ENCODE results near the gene ZNRF1. TPM values are rescaled to one million over a fixed set of nuclear protein-coding genes. Genes with fewer than 3 reads are reported as not detected.

The ZNRF1 gene
- total RNA-seq, 5 donors from 2014 or later (not counting 1 experiment from before 2014, with no cell fraction given), result 5.5 to 7.8 (median 7.5) TPM

DNA sequence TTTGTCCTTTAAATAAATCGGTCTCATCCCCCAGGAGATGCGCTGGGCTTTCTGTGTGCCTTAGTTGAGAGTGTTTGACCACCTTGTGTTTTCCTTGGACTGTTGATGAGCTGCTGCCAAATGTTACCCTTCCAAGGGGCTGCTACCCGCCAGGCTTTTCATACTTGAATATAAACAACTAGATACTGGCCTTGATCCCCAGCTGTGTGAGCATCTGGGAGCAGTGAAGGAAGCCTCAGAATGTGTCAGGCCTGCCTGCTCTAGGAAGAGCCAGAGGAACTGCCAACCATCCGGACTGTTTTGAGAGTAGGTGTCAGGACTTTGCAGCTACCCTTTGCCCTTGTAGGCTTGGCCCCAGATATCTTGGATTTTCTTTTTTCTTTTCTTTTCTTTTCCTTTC lies 60.0 kb downstream of the ZNRF1 start:
- Histone ChIP-seq H3K27me3 (replicated peaks in 1 of 2; ENCODE audit: control insufficient read depth in 2 of 2, extremely low read depth in 1 of 2, insufficient read depth in 2 of 2, low read length in 1 of 2) (peaks cover 0 to 4% of the 10 kb centered on the region in 2 experiments), H3K4me3 (ENCODE audit: control insufficient read depth in 1 of 2, extremely low read depth in 1 of 2, low read length in 1 of 2) (no peak overlapping the region), H3K4me1 (ENCODE audit: control insufficient read depth in 1 of 2, extremely low read depth in 1 of 2, insufficient read depth in 2 of 2, low read length in 2 of 2) (peaks cover 14 to 22% of the 10 kb centered on the region in 2 experiments), H3K9me3 (no peaks in the 10 kb centered on the region), H3K27ac (ENCODE audit: low read length) (no peak overlapping the region), H3K36me3 (ENCODE audit: control insufficient read depth in 2 of 2, extremely low read depth in 1 of 2, insufficient read depth in 1 of 2, low read length in 1 of 2) (no peaks in the 10 kb centered on the region)
- 93% methylated on average over 3 of the region's 4 CpGs for WGBS (ENCODE audit: insufficient coverage)
- ChIA-PET CTCF (no interaction called here), POLR2A (no interaction called here)
- Mint-ChIP-seq H3K4me1 (peaks cover 18 to 21% (median 18%) of the 10 kb centered on the region in 3 donors), H3K4me3 (no peak overlapping the region), H3K27ac (no peak overlapping the region), H3K27me3 (no peaks in the 10 kb centered on the region), H3K36me3 (no peaks in the 10 kb centered on the region), H3K9me3 (no peaks in the 10 kb centered on the region)
- no peak for DNase-seq
- ATAC-seq (replicated peaks in 1 of 4), result no peak

DNA sequence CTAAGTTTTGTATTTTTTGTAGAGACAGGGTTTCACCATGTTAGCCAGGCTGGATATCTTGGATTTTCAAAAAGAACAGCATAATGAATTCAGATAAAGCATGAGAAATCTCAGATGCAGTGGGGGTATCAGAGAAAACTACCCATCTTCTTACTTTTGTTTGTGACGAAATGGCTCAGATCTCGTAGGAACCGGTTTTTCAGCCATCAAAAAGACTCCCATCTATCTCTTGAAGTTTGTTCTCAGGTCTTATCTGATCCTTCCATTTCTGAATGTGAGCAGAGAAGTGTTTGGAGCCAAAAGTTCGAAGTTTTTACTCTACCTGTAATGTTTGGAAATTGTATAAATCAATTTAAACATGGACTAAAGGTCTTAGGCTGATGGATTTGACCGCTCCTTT lies 60.6 kb downstream of the ZNRF1 start:
- no peak for ATAC-seq (replicated peaks in 1 of 4)
- ChIA-PET POLR2A (no interaction called here), CTCF (no interaction called here)
- no peak overlapping the region for H3K4me3 Mint-ChIP-seq
- peak overlapping the region in 1 of 2 donors; percentile 2 for H3K27ac Mint-ChIP-seq
- Histone ChIP-seq H3K27ac (ENCODE audit: low read length) (no peak overlapping the region), H3K4me3 (ENCODE audit: control insufficient read depth in 1 of 2, extremely low read depth in 1 of 2, low read length in 1 of 2) (no peak overlapping the region), H3K4me1 (ENCODE audit: control insufficient read depth in 1 of 2, extremely low read depth in 1 of 2, insufficient read depth in 2 of 2, low read length in 2 of 2) (peaks cover 17 to 25% of the 10 kb centered on the region in 2 experiments), H3K27me3 (replicated peaks in 1 of 2; ENCODE audit: control insufficient read depth in 2 of 2, extremely low read depth in 1 of 2, insufficient read depth in 2 of 2, low read length in 1 of 2) (peaks cover 0 to 4% of the 10 kb centered on the region in 2 experiments), H3K9me3 (no peaks in the 10 kb centered on the region), H3K36me3 (ENCODE audit: control insufficient read depth in 2 of 2, extremely low read depth in 1 of 2, insufficient read depth in 1 of 2, low read length in 1 of 2) (no peaks in the 10 kb centered on the region)
- H3K36me3 Mint-ChIP-seq, result no peaks in the 10 kb centered on the region
- DNase-seq, result no peak
- H3K9me3 Mint-ChIP-seq, result no peaks in the 10 kb centered on the region
- no CpG with 5 or more reads among the region's 5 CpGs for WGBS (ENCODE audit: insufficient coverage)
- H3K27me3 Mint-ChIP-seq, result no peaks in the 10 kb centered on the region
- peaks cover 20 to 22% (median 22%) of the 10 kb centered on the region in 3 donors for H3K4me1 Mint-ChIP-seq

DNA sequence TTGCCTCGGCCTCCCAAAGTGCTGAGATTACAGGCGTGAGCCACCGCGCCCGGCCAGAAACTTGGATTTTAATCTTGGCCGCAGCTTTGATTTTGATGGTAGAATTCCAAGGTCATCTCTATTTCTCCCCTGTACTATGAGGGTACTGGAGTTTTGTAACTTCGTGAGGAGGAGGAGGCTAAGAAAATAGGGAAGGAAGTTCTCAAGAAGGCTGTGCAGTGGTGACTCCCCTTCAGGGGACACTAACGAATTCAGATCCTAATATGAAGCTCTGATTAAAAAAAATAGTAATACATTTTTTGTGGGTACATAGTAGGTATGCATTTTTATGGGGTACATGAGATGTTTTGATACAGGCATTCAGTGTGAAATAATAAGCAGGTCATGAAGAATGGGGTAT lies 61.9 kb downstream of the ZNRF1 start:
- H3K27ac ChIP-seq (ENCODE audit: low read length), result no peak overlapping the region
- no peaks in the 10 kb centered on the region for H3K9me3 Mint-ChIP-seq
- no peaks in the 10 kb centered on the region for H3K9me3 ChIP-seq
- DNase-seq, result no peak
- no peak for ATAC-seq (replicated peaks in 1 of 4)
- H3K4me1 Mint-ChIP-seq, result peaks cover 30 to 36% (median 35%) of the 10 kb centered on the region in 3 donors
- H3K4me3 ChIP-seq (ENCODE audit: control insufficient read depth in 1 of 2, extremely low read depth in 1 of 2, low read length in 1 of 2), result no peak overlapping the region
- H3K27me3 ChIP-seq (replicated peaks in 1 of 2; ENCODE audit: control insufficient read depth in 2 of 2, extremely low read depth in 1 of 2, insufficient read depth in 2 of 2, low read length in 1 of 2), result peaks cover 0 to 4% of the 10 kb centered on the region in 2 experiments
- peaks cover 23 to 38% of the 10 kb centered on the region in 2 experiments for H3K4me1 ChIP-seq (ENCODE audit: control insufficient read depth in 1 of 2, extremely low read depth in 1 of 2, insufficient read depth in 2 of 2, low read length in 2 of 2)
- no peak overlapping the region for H3K4me3 Mint-ChIP-seq
- no peak overlapping the region for H3K27ac Mint-ChIP-seq
- H3K27me3 Mint-ChIP-seq, result peaks cover 0 to 2% of the 10 kb centered on the region in 2 donors
- no peaks in the 10 kb centered on the region for H3K36me3 Mint-ChIP-seq
- CTCF ChIA-PET, result no interaction called here
- POLR2A ChIA-PET, result no interaction called here
- H3K36me3 ChIP-seq (ENCODE audit: control insufficient read depth in 2 of 2, extremely low read depth in 1 of 2, insufficient read depth in 1 of 2, low read length in 1 of 2), result no peaks in the 10 kb centered on the region
- WGBS (ENCODE audit: insufficient coverage), result 100% methylated on average over 2 of the region's 8 CpGs

DNA sequence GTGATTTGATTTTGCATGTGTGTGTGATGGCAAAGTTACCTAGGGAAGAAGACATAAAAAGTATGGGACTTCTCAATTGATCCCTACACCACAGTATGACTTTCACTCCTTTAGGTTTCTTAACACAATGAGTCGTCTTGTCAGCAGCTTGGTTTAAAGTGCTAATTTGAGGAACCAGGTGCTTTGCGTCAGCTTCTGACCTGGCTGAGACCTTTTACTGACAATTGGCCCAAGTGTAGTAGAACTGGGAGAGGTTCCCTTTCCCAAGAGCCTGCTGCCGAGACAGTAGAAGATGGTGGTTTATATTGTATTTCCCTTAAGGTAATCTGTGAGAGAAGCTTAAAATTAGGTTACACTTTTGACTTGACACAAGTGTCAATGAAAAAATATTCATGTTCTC lies 62.8 kb downstream of the ZNRF1 start:
- POLR2A ChIA-PET, result no interaction called here
- CTCF ChIA-PET, result no interaction called here
- peaks cover 34 to 40% (median 39%) of the 10 kb centered on the region in 3 donors for H3K4me1 Mint-ChIP-seq
- H3K4me3 Mint-ChIP-seq, result no peak overlapping the region
- DNase-seq, result no peak
- peaks cover 25 to 40% of the 10 kb centered on the region in 2 experiments for H3K4me1 ChIP-seq (ENCODE audit: control insufficient read depth in 1 of 2, extremely low read depth in 1 of 2, insufficient read depth in 2 of 2, low read length in 2 of 2)
- H3K36me3 ChIP-seq (ENCODE audit: control insufficient read depth in 2 of 2, extremely low read depth in 1 of 2, insufficient read depth in 1 of 2, low read length in 1 of 2), result no peaks in the 10 kb centered on the region
- no peak overlapping the region for H3K4me3 ChIP-seq (ENCODE audit: control insufficient read depth in 1 of 2, extremely low read depth in 1 of 2, low read length in 1 of 2)
- no peaks in the 10 kb centered on the region for H3K36me3 Mint-ChIP-seq
- H3K27me3 Mint-ChIP-seq, result peaks cover 0 to 2% of the 10 kb centered on the region in 2 donors
- WGBS (ENCODE audit: insufficient coverage), result 80% methylated on average over 1 of the region's 3 CpGs
- no peak overlapping the region for H3K27ac ChIP-seq (ENCODE audit: low read length)
- peaks cover 0 to 4% of the 10 kb centered on the region in 2 experiments for H3K27me3 ChIP-seq (replicated peaks in 1 of 2; ENCODE audit: control insufficient read depth in 2 of 2, extremely low read depth in 1 of 2, insufficient read depth in 2 of 2, low read length in 1 of 2)
- no peaks in the 10 kb centered on the region for H3K9me3 ChIP-seq
- no peak for ATAC-seq (replicated peaks in 1 of 4)
- H3K27ac Mint-ChIP-seq, result no peak overlapping the region
- no peaks in the 10 kb centered on the region for H3K9me3 Mint-ChIP-seq

DNA sequence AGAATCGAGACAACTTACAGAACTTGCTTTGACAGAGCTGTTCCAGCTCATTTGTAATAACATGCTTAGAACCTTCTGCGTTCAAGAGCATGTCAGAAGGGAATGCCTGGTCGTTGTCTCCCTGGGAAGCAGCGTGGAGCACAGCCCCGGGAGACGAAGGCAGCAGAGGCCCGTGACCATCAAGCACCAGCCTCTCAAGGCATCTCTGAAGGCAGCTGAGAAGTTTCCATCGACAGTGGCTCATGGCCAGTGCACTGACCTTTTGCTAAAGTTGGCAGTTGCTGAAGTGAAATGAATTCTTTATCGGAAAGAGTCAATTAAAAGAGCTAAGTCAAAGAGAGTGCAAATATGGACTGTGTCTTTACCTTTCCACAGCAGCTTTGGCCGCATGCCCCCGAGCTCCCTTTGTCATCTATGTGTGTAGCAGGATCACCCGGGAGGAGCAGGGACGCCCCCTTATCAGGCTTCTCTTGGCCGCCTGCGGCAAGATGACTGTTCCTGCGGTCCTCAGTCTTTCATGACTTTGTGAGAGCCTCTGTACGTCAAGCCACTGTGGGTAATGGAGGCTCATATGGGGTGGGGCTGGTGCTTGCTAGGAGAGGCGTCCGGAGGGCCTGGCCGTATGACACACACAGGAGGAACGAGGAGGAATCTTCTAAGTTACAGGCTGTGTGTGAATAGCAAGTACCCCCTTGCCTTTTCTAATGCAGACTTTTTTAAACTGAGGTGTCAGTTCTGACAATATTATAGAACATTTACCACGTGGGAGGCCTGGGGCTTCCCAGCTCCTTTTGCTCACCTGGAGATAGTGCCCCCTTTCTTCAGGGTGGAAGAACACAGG lies 63.5 kb downstream of the ZNRF1 start:
- no peak overlapping the region for H3K27ac ChIP-seq (ENCODE audit: low read length)
- Mint-ChIP-seq H3K9me3 (no peaks in the 10 kb centered on the region), H3K4me1 (peaks cover 40 to 46% (median 45%) of the 10 kb centered on the region in 3 donors), H3K36me3 (no peaks in the 10 kb centered on the region), H3K27me3 (peaks cover 0 to 2% of the 10 kb centered on the region in 2 donors), H3K27ac (peak overlapping the region; percentile 57 to 82), H3K4me3 (peak overlapping the region in 1 of 3 donors; percentile 80)
- H3K9me3 ChIP-seq, result no peaks in the 10 kb centered on the region
- ChIA-PET CTCF (interaction anchor here in 1 of 2 donors (0.5 kb wide), 1 partner anchor 198 kb away, joined by 3 read pairs; no protein-coding TSS in a partner anchor), POLR2A (no interaction called here)
- peaks cover 0 to 4% of the 10 kb centered on the region in 2 experiments for H3K27me3 ChIP-seq (replicated peaks in 1 of 2; ENCODE audit: control insufficient read depth in 2 of 2, extremely low read depth in 1 of 2, insufficient read depth in 2 of 2, low read length in 1 of 2)
- WGBS (ENCODE audit: insufficient coverage), result 90% methylated on average over 20 of the region's 22 CpGs
- no peak overlapping the region for H3K4me3 ChIP-seq (ENCODE audit: control insufficient read depth in 1 of 2, extremely low read depth in 1 of 2, low read length in 1 of 2)
- ATAC-seq (replicated peaks in 1 of 4) (no peak), DNase-seq (no peak)
- H3K4me1 ChIP-seq (ENCODE audit: control insufficient read depth in 1 of 2, extremely low read depth in 1 of 2, insufficient read depth in 2 of 2, low read length in 2 of 2), result peaks cover 25 to 44% of the 10 kb centered on the region in 2 experiments
- no peaks in the 10 kb centered on the region for H3K36me3 ChIP-seq (ENCODE audit: control insufficient read depth in 2 of 2, extremely low read depth in 1 of 2, insufficient read depth in 1 of 2, low read length in 1 of 2)

DNA sequence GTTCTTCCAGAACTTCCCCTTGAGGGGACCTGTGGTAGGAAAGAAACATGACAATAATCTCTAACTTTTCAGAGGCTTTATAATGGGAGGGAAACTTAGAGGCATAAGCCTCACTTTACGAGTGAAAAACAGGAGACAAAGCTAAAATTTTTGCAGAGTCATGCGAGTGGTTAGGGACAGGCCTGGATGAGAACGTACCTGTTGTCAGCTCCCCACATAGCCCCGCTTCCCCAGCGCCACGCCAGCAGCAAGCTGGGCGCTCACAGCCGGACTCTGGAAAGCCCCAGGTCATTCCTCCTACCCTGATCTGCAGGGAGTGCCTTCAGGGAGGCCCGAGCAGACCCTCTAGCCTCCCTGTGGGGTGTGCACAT lies 64.1 kb downstream of the ZNRF1 start:
- peaks cover 43 to 49% (median 46%) of the 10 kb centered on the region in 3 donors for H3K4me1 Mint-ChIP-seq
- POLR2A ChIA-PET, result no interaction called here

More for the DNA sequence above, 64.1 kb downstream of the ZNRF1 start:
- Histone ChIP-seq H3K36me3 (ENCODE audit: control insufficient read depth in 2 of 2, extremely low read depth in 1 of 2, insufficient read depth in 1 of 2, low read length in 1 of 2) (no peaks in the 10 kb centered on the region), H3K4me1 (ENCODE audit: control insufficient read depth in 1 of 2, extremely low read depth in 1 of 2, insufficient read depth in 2 of 2, low read length in 2 of 2) (peaks cover 25 to 44% of the 10 kb centered on the region in 2 experiments), H3K9me3 (no peaks in the 10 kb centered on the region), H3K4me3 (ENCODE audit: control insufficient read depth in 1 of 2, extremely low read depth in 1 of 2, low read length in 1 of 2) (no peak overlapping the region), H3K27me3 (replicated peaks in 1 of 2; ENCODE audit: control insufficient read depth in 2 of 2, extremely low read depth in 1 of 2, insufficient read depth in 2 of 2, low read length in 1 of 2) (peaks cover 0 to 4% of the 10 kb centered on the region in 2 experiments), H3K27ac (ENCODE audit: low read length) (no peak overlapping the region)
- CTCF ChIA-PET, result interaction anchor here in 1 of 2 donors (2.3 kb wide), 1 partner anchor 49 kb away, joined by 8 read pairs; no protein-coding TSS in a partner anchor
- H3K27ac Mint-ChIP-seq, result peak overlapping the region; percentile 57 to 82
- peaks cover 0 to 2% of the 10 kb centered on the region in 2 donors for H3K27me3 Mint-ChIP-seq
- H3K9me3 Mint-ChIP-seq, result no peaks in the 10 kb centered on the region
- ATAC-seq (replicated peaks in 1 of 4) (no peak), DNase-seq (no peak)
- H3K36me3 Mint-ChIP-seq, result no peaks in the 10 kb centered on the region
- 96% methylated on average over 8 of the region's 9 CpGs for WGBS (ENCODE audit: insufficient coverage)
- H3K4me3 Mint-ChIP-seq, result peak overlapping the region in 1 of 3 donors; percentile 80

Measured in T-cell (primary cell).